SK-N-SH (cell line): ENCODE data around the gene PPP1R3F. TPM values are rescaled to one million over a fixed set of nuclear protein-coding genes. Genes with fewer than 3 reads are reported as not detected.

Experiments
- CTCF ChIA-PET: fragments of 300-600, 350-600 bp; formaldehyde crosslinking; extraction: SDS; loops from one replicate; lab custom pipeline; 2021; lab: Yijun Ruan, JAX
- POLR2A ChIA-PET: fragments of 350-600 bp; sonication (Branson Sonifier 250); formaldehyde crosslinking; extraction: SDS; loops from one replicate; lab custom pipeline; 2020; ENCODE audit warnings: antibody characterized with exemption, inconsistent platforms; lab: Yijun Ruan, JAX
- DNase-seq: peaks from one replicate; pipeline ENCODE4 v3.0.0; 2012
- H2AFZ ChIP-seq: fragments of 200-600 bp; sonication (generic); 2 replicates; pipeline ENCODE4 v1.8.1; 2016; ENCODE audit warnings: antibody characterized with exemption, mild to moderate bottlenecking, low read depth
- H3F3A ChIP-seq: fragments of 200-600 bp; sonication (generic); replicated peaks from 2 replicates; pipeline ENCODE3; 2016; ENCODE audit warnings: antibody characterized with exemption, mild to moderate bottlenecking; ENCODE audit not compliant: insufficient read depth
- H3K27ac ChIP-seq, 2 experiments: fragments of 200-500 bp in 1 of 2; fragments of 200-600 bp in 1 of 2; sonication (Bioruptor generic) in 1 of 2; sonication (generic), shearing (Covaris generic) in 1 of 2; 2 replicates each; pipeline versions ENCODE4 v1.5.1 to v1.6.1; 2014 to 2016; ENCODE audit warnings: low read depth in 2 of 2, inconsistent platforms in 1 of 2, low read length in 1 of 2, mild to moderate bottlenecking in 1 of 2, mixed read lengths in 1 of 2
- H3K27me3 ChIP-seq: fragments of 200-600 bp; sonication (generic), shearing (Covaris generic); 2 replicates; pipeline ENCODE4 v1.6.1; 2016; ENCODE audit warnings: mixed run types; ENCODE audit not compliant: insufficient read depth
- H3K36me3 ChIP-seq, 2 experiments: fragments of 200-500 bp in 1 of 2; fragments of 200-600 bp in 1 of 2; sonication (Bioruptor generic) in 1 of 2; sonication (generic) in 1 of 2; replicated peaks in 1 of 2; 2 replicates each; pipeline versions ENCODE3 to v1.5.1; 2014 to 2016; ENCODE audit warnings: low read length in 1 of 2, mild to moderate bottlenecking in 1 of 2; ENCODE audit not compliant: insufficient read depth in 2 of 2, control insufficient read depth in 1 of 2
- H3K4me1 ChIP-seq, 2 experiments: fragments of 200-500 bp in 1 of 2; fragments of 200-600 bp in 1 of 2; sonication (Bioruptor generic) in 1 of 2; sonication (generic), shearing (Covaris generic) in 1 of 2; 2 replicates each; pipeline versions ENCODE4 v1.5.1 to v1.6.1; 2014 to 2016; ENCODE audit warnings: low read depth in 1 of 2, low read length in 1 of 2, mixed run types in 1 of 2; ENCODE audit not compliant: insufficient read depth in 2 of 2, control insufficient read depth in 1 of 2
- H3K4me2 ChIP-seq: fragments of 200-600 bp; sonication (generic), shearing (Covaris generic); 2 replicates; pipeline ENCODE4 v1.6.1; 2017; ENCODE audit warnings: mixed run types
- H3K4me3 ChIP-seq, 2 experiments: fragments of 200-500 bp in 1 of 2; fragments of 200-600 bp in 1 of 2; sonication (Bioruptor generic) in 1 of 2; sonication (generic), shearing (Covaris generic) in 1 of 2; 2 replicates each; pipeline versions ENCODE4 v1.5.1 to v1.8.1; 2014 to 2016; ENCODE audit warnings: low read depth in 2 of 2, inconsistent platforms in 1 of 2, low read length in 1 of 2, mild to moderate bottlenecking in 1 of 2, mixed read lengths in 1 of 2, moderate library complexity in 1 of 2
- H3K79me2 ChIP-seq: fragments of 200-600 bp; sonication (generic); 2 replicates; pipeline ENCODE4 v1.8.1; 2017; ENCODE audit warnings: mild to moderate bottlenecking; ENCODE audit not compliant: insufficient read depth
- H3K9ac ChIP-seq: fragments of 200-600 bp; sonication (generic); 2 replicates; pipeline ENCODE4 v1.6.1; 2017; ENCODE audit warnings: mixed run types
- H3K9me2 ChIP-seq: fragments of 200-600 bp; sonication (generic); 2 replicates; pipeline ENCODE4 v1.6.1; 2017; ENCODE audit warnings: mixed run types
- H3K9me3 ChIP-seq: fragments of 200-600 bp; sonication (generic); 2 replicates; pipeline ENCODE4 v1.6.1; 2017; ENCODE audit warnings: mixed run types, mild to moderate bottlenecking, moderate library complexity
- H4K20me1 ChIP-seq: fragments of 200-600 bp; sonication (generic); 2 replicates; pipeline ENCODE4 v1.6.1; 2017; ENCODE audit warnings: mild to moderate bottlenecking, mixed run types; ENCODE audit not compliant: insufficient read depth
- CHD2 ChIP-seq: fragments of 150-350 bp; IDR thresholded peaks from 2 replicates; pipeline ENCODE4 v1.6.1; 2018; ENCODE audit warnings: low read length; ENCODE audit not compliant: partially characterized antibody
- ELF1 ChIP-seq: IDR thresholded peaks from 2 replicates; pipeline ENCODE4 v1.4.0; 2012
- GABPA ChIP-seq: IDR thresholded peaks from 2 replicates; pipeline ENCODE4 v1.4.0; 2012; ENCODE audit warnings: low read depth, mild to moderate bottlenecking
- GATA2 ChIP-seq: sonication (generic); formaldehyde crosslinking; IDR thresholded peaks from 2 replicates; pipeline ENCODE4 v1.5.0; 2020; ENCODE audit warnings: mild to moderate bottlenecking, missing genetic modification reagents
- JUND ChIP-seq: IDR thresholded peaks from 2 replicates; pipeline ENCODE4 v1.4.0; 2012
- MAX ChIP-seq: IDR thresholded peaks from 2 replicates; pipeline ENCODE4 v1.4.0; 2012; ENCODE audit warnings: low read depth
- NRF1 ChIP-seq: IDR thresholded peaks from 2 replicates; pipeline ENCODE4 v1.6.1; 2012; ENCODE audit warnings: low read depth, mild to moderate bottlenecking, low read length
- RAD21 ChIP-seq: IDR thresholded peaks from 2 replicates; pipeline ENCODE4 v1.6.1; 2012; ENCODE audit warnings: mild to moderate bottlenecking, low read length
- RCOR1 ChIP-seq: fragments of 150-350 bp; IDR thresholded peaks from 2 replicates; pipeline ENCODE4 v1.6.1; 2017; ENCODE audit warnings: antibody characterized with exemption, low read length
- REST ChIP-seq: IDR thresholded peaks from 2 replicates; pipeline ENCODE4 v1.6.1; 2012; ENCODE audit warnings: mild to moderate bottlenecking, low read depth, low read length, moderate library complexity
- RFX5 ChIP-seq: IDR thresholded peaks from 2 replicates; pipeline ENCODE4 v1.6.1; 2012; ENCODE audit warnings: mild to moderate bottlenecking, improper control_type of control experiment, low read length
- RXRA ChIP-seq: IDR thresholded peaks from 2 replicates; pipeline ENCODE4 v1.4.0; 2012; ENCODE audit warnings: low read depth, mild to moderate bottlenecking, borderline replicate concordance
- SIN3A ChIP-seq: IDR thresholded peaks from 2 replicates; pipeline ENCODE4 v1.6.1; 2012; ENCODE audit warnings: low read depth, mild to moderate bottlenecking, low read length, moderate library complexity, borderline replicate concordance
- TAF1 ChIP-seq: IDR thresholded peaks from 2 replicates; pipeline ENCODE4 v1.6.1; 2012; ENCODE audit warnings: low read depth, mild to moderate bottlenecking, low read length, moderate library complexity, borderline replicate concordance
- TCF12 ChIP-seq: IDR thresholded peaks from 2 replicates; pipeline ENCODE4 v1.4.0; 2012
- YY1 ChIP-seq: IDR thresholded peaks from 2 replicates; pipeline ENCODE4 v1.4.0; 2012; ENCODE audit warnings: low read depth, mild to moderate bottlenecking
- ZBTB33 ChIP-seq: IDR thresholded peaks from 2 replicates; pipeline ENCODE4 v1.4.0; 2012; ENCODE audit warnings: low read depth, borderline replicate concordance
- WGBS: methylation state at CpG from one replicate; pipeline ENCODE4 v1.1.6; 2017; ENCODE audit warnings: low lambda C conversion rate; 5-methylcytosine and 5-hydroxymethylcytosine counted together
- polyA plus RNA-seq, 3 experiments: library from polyadenylated mRNA; depleted of rRNA; stranded (reverse); fragments of >200 nt; gene quantifications; 2 replicates each; pipeline ENCODE4 v1.2.3, GENCODE V29; 2012

PPP1R3F gene
- polyA plus RNA-seq, 1 of the 3 experiments (the other 2 are of a cell fraction), result 6.2 TPM

GRCh38 chrX:49251325-49251724, 18.3 kb upstream of the PPP1R3F start:
- no peak for DNase-seq
- H3K27ac ChIP-seq, result no peak overlapping the region
- no peak overlapping the region for H2AFZ ChIP-seq
- H3K9me3 ChIP-seq, result no peaks in the 10 kb centered on the region
- H3K9me2 ChIP-seq, result no peaks in the 10 kb centered on the region
- H3K79me2 ChIP-seq, result no peaks in the 10 kb centered on the region
- ChIA-PET POLR2A (no interaction called here), CTCF (no interaction called here)
- 75% methylated on average over 10 of the region's 13 CpGs for WGBS
- no peaks in the 10 kb centered on the region for H3K27me3 ChIP-seq
- no peak overlapping the region for H3K4me3 ChIP-seq
- no peak overlapping the region for H3K4me2 ChIP-seq
- H4K20me1 ChIP-seq, result no peaks in the 10 kb centered on the region
- no peaks in the 10 kb centered on the region for H3K36me3 ChIP-seq
- H3F3A ChIP-seq, result no peaks in the 10 kb centered on the region
- no peak overlapping the region for H3K9ac ChIP-seq
- no peaks in the 10 kb centered on the region; a peak in 1 of 4 replicates for H3K4me1 ChIP-seq
- TF ChIP-seq GATA2 (no peak), ELF1 (no peak), RCOR1 (no peak), SIN3A (no peak)

GRCh38 chrX:49254639-49255038, 15.0 kb upstream of the PPP1R3F start:
- Histone ChIP-seq H3K79me2 (no peaks in the 10 kb centered on the region), H3K4me2 (no peak overlapping the region), H3F3A (no peaks in the 10 kb centered on the region), H3K4me3 (no peak overlapping the region), H3K9me2 (no peaks in the 10 kb centered on the region), H3K27me3 (peaks cover 6% of the 10 kb centered on the region; the same call in 1 of the 2 replicates), H3K36me3 (no peaks in the 10 kb centered on the region), H2AFZ (no peak overlapping the region), H3K9ac (no peak overlapping the region), H3K4me1 (no peaks in the 10 kb centered on the region), H3K9me3 (no peaks in the 10 kb centered on the region), H4K20me1 (no peaks in the 10 kb centered on the region), H3K27ac (no peak overlapping the region)
- CTCF ChIA-PET, result no interaction called here
- DNase-seq, result no peak
- POLR2A ChIA-PET, result no interaction called here
- TF ChIP-seq JUND, result no peak
- no peak for TF ChIP-seq NRF1
- no peak for TF ChIP-seq TCF12
- WGBS, result 48% methylated on average over 6 of the region's 7 CpGs

GRCh38 chrX:49256268-49256995, 13.2 kb upstream of the PPP1R3F start:
- Histone ChIP-seq H3K9ac (no peak overlapping the region), H3F3A (no peaks in the 10 kb centered on the region), H3K36me3 (no peaks in the 10 kb centered on the region), H3K9me2 (no peaks in the 10 kb centered on the region), H2AFZ (no peak overlapping the region), H4K20me1 (no peaks in the 10 kb centered on the region), H3K79me2 (no peaks in the 10 kb centered on the region), H3K27ac (no peak overlapping the region), H3K4me2 (no peak overlapping the region), H3K9me3 (no peaks in the 10 kb centered on the region), H3K4me1 (no peaks in the 10 kb centered on the region), H3K4me3 (no peak overlapping the region), H3K27me3 (peaks cover 6% of the 10 kb centered on the region; the same call in 1 of the 2 replicates)
- 29% methylated on average over 5 of the region's 9 CpGs for WGBS
- CTCF ChIA-PET, result no interaction called here
- POLR2A ChIA-PET, result interaction anchor here (0.8 to 1.2 kb wide), 2 partner anchors 8 to 12 kb away, joined by 3 read pairs; no protein-coding TSS in a partner anchor
- no peak for DNase-seq
- TF ChIP-seq TAF1 (no peak), GABPA (no peak), SIN3A (no peak), MAX (no peak), NRF1 (no peak), REST (no peak), YY1 (no peak), ZBTB33 (no peak), RFX5 (no peak), RAD21 (no peak), CHD2 (no peak), JUND (no peak), RXRA (no peak), ELF1 (no peak)
